Endodermal cell (in vitro differentiated cells): ENCODE data around the gene TNNT2. TPM values are rescaled to one million over a fixed set of nuclear protein-coding genes. Genes with fewer than 3 reads are reported as not detected.

Experiments used
- DNase-seq: peaks from one replicate; pipeline ENCODE4 v3.0.0-alpha.2; 2017
- H3K27ac ChIP-seq: 2 replicates; pipeline ENCODE4 v1.5.1; 2013; ENCODE audit warnings: mild to moderate bottlenecking, low read depth, low read length, moderate library complexity
- H3K27me3 ChIP-seq: 2 replicates; pipeline ENCODE4 v1.6.1; 2013; ENCODE audit warnings: mild to moderate bottlenecking, low read length, moderate library complexity; ENCODE audit not compliant: insufficient read depth, control insufficient read depth, poor library complexity, severe bottlenecking
- H3K36me3 ChIP-seq: 2 replicates; pipeline ENCODE4 v1.7.0; 2013; ENCODE audit warnings: mild to moderate bottlenecking, low read length, moderate library complexity; ENCODE audit not compliant: control insufficient read depth, insufficient read depth
- H3K4me1 ChIP-seq: one replicate; pipeline ENCODE4 v1.7.0; 2013; ENCODE audit warnings: low read length; ENCODE audit not compliant: control insufficient read depth, insufficient read depth
- H3K4me3 ChIP-seq: 2 replicates; pipeline ENCODE4 v1.5.1; 2013; ENCODE audit warnings: mild to moderate bottlenecking, low read length, moderate library complexity
- H3K9ac ChIP-seq: 2 replicates; pipeline ENCODE4 v1.6.1; 2013; ENCODE audit warnings: mild to moderate bottlenecking, low read length, moderate library complexity; ENCODE audit not compliant: poor library complexity, severe bottlenecking; ENCODE audit errors: extremely low read depth
- H3K9me3 ChIP-seq: 2 replicates; pipeline ENCODE4 v1.6.1; 2013; ENCODE audit warnings: mild to moderate bottlenecking, low read length, moderate library complexity; ENCODE audit not compliant: control insufficient read depth
- H3K27ac Mint-ChIP-seq: 2 replicates; pipeline ENCODE4 v1.8.0; 2020; ENCODE audit warnings: mixed read lengths
- H3K27me3 Mint-ChIP-seq: 2 replicates; pipeline ENCODE4 v1.8.0; 2021; ENCODE audit warnings: mild to moderate bottlenecking, mixed read lengths; ENCODE audit not compliant: insufficient read depth
- H3K36me3 Mint-ChIP-seq: 2 replicates; pipeline ENCODE4 v1.8.0; 2020; ENCODE audit warnings: low read depth, mixed read lengths
- H3K4me1 Mint-ChIP-seq: 2 replicates; pipeline ENCODE4 v1.8.0; 2020; ENCODE audit warnings: mixed read lengths
- H3K4me3 Mint-ChIP-seq: 2 replicates; pipeline ENCODE4 v1.8.0; 2020; ENCODE audit warnings: mild to moderate bottlenecking, moderate library complexity, mixed read lengths
- H3K9me3 Mint-ChIP-seq: 2 replicates; pipeline ENCODE4 v1.8.0; 2020; ENCODE audit warnings: mild to moderate bottlenecking, mixed read lengths
- WGBS, 2 experiments: methylation state at CpG; one replicate each; pipeline versions ENCODE4 v1.1.5 to v1.1.7; 2013; ENCODE audit warnings: missing lambda C conversion rate in 2 of 2, mixed read lengths in 1 of 2; ENCODE audit not compliant: insufficient coverage in 1 of 2, insufficient read length in 1 of 2; 5-methylcytosine and 5-hydroxymethylcytosine counted together
- total RNA-seq, 2 donors: library from RNA; stranded (reverse); fragmentation: NEBNext Ultra II Directional in 1 of 2; extraction: Animal tissue kit (Norgen Biotek cat#: 25700) in 1 of 2; gene quantifications; 2 replicates in 1 of 2; 3 replicates in 1 of 2; pipeline ENCODE4 v1.2.1, GENCODE V29; 2021
- TF ChIP-seq, protein P1 (sequence below): fragments of 200-600 bp; sonication (generic); conservative IDR thresholded peaks from 2 replicates; pipeline ENCODE4 v1.5.0; 2021; ENCODE audit warnings: antibody characterized with exemption, mild to moderate bottlenecking

TNNT2 gene
- total RNA-seq, 2 donors from 2014 or later = 0.35 to 0.88 TPM

GRCh38 chr1:201346337-201346939, 31.0 kb downstream of the TNNT2 start:
- Histone ChIP-seq H3K27ac (no peak overlapping the region), H3K4me1 (peaks cover 4% of the 10 kb centered on the region), H3K9me3 (peaks cover 9% of the 10 kb centered on the region), H3K4me3 (no peak overlapping the region), H3K27me3 (no peaks in the 10 kb centered on the region), H3K36me3 (no peaks in the 10 kb centered on the region), H3K9ac (no peak overlapping the region)
- Mint-ChIP-seq H3K4me3 (no peak overlapping the region), H3K9me3 (peaks cover under 1% of the 10 kb centered on the region), H3K27me3 (peaks cover 2% of the 10 kb centered on the region), H3K4me1 (peaks cover 1% of the 10 kb centered on the region), H3K36me3 (no peaks in the 10 kb centered on the region), H3K27ac (no peak overlapping the region)
- WGBS, 2 experiments = 70 to 76% methylated on average over 3 to 5 of the region's 5 CpGs
- peak; percentile 93 for DNase-seq
- TF ChIP-seq, protein P1, sequence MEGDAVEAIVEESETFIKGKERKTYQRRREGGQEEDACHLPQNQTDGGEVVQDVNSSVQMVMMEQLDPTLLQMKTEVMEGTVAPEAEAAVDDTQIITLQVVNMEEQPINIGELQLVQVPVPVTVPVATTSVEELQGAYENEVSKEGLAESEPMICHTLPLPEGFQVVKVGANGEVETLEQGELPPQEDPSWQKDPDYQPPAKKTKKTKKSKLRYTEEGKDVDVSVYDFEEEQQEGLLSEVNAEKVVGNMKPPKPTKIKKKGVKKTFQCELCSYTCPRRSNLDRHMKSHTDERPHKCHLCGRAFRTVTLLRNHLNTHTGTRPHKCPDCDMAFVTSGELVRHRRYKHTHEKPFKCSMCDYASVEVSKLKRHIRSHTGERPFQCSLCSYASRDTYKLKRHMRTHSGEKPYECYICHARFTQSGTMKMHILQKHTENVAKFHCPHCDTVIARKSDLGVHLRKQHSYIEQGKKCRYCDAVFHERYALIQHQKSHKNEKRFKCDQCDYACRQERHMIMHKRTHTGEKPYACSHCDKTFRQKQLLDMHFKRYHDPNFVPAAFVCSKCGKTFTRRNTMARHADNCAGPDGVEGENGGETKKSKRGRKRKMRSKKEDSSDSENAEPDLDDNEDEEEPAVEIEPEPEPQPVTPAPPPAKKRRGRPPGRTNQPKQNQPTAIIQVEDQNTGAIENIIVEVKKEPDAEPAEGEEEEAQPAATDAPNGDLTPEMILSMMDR = peak; percentile 84

GRCh38 chr1:201345081-201345355, 32.5 kb downstream of the TNNT2 start:
- 92 to 96% methylated on average over 4 to 5 of the region's 5 CpGs for WGBS, 2 experiments

DNA sequence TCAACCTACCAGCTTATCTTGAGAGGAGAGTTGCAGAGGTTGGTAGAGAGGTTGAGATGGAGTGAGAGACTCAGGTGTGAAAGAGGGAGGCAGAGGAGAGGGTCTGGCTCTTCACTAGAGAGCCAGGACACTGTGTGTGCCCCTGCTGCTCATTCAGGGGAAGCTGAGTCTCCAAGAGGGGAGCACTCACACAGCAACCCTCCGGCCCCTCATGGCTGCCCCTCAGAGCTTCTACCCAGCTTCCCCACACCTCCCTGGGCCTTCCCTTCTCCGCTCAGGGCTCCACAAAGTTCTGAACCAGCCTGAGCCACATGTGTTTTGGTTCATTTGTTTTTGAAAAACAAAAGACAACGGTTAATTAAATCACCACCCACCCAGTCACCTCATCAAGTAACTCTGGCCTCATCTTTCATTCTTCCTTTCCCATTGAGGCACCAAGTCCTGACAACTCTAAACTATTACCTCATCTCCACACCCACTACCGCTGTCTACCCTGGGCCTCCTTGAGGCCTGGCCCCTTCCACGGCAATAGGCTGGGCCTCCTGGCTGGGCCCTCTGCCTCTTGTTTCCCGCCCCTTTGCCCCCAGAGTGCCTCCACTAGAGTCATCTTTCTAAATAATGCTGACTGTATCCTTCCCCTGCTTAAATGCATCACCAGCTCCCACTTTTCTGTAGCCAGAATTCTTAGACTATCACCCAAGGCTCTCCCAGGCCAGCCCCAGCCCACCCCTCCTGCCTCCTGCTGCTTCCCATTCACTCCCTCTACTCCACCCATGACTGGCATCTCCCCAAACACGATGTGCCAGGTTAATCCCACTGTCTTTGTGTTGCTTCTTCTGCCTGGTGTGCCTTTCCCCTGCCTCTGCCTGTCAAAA, 33.0 kb downstream of the TNNT2 start:
- H3K27ac Mint-ChIP-seq = no peak overlapping the region
- TF ChIP-seq, protein P1 = no peak

More at GRCh38 chr1:201345081-201345355, 32.5 kb downstream of the TNNT2 start:
- H3K9me3 Mint-ChIP-seq = peaks cover 4% of the 10 kb centered on the region
- H3K36me3 Mint-ChIP-seq = no peaks in the 10 kb centered on the region
- peaks cover 2% of the 10 kb centered on the region for H3K27me3 Mint-ChIP-seq
- no peak overlapping the region for H3K4me3 Mint-ChIP-seq
- Histone ChIP-seq H3K4me3 (no peak overlapping the region), H3K9ac (no peak overlapping the region), H3K4me1 (peaks cover 4% of the 10 kb centered on the region), H3K27ac (no peak overlapping the region), H3K36me3 (no peaks in the 10 kb centered on the region), H3K9me3 (peaks cover 14% of the 10 kb centered on the region), H3K27me3 (no peaks in the 10 kb centered on the region)
- TF ChIP-seq, protein P1 = no peak
- peaks cover 1% of the 10 kb centered on the region for H3K4me1 Mint-ChIP-seq
- DNase-seq = no peak
- H3K27ac Mint-ChIP-seq = no peak overlapping the region

More for the DNA sequence above, 33.0 kb downstream of the TNNT2 start:
- H3K36me3 Mint-ChIP-seq = no peaks in the 10 kb centered on the region
- peaks cover 14% of the 10 kb centered on the region for H3K9me3 ChIP-seq
- no peak overlapping the region for H3K4me3 ChIP-seq
- no peaks in the 10 kb centered on the region for H3K27me3 ChIP-seq
- H3K27ac ChIP-seq = no peak overlapping the region
- peaks cover 4% of the 10 kb centered on the region for H3K9me3 Mint-ChIP-seq
- peaks cover 2% of the 10 kb centered on the region for H3K27me3 Mint-ChIP-seq
- no peak overlapping the region for H3K9ac ChIP-seq
- no peak overlapping the region for H3K4me3 Mint-ChIP-seq
- no peak for DNase-seq
- H3K4me1 Mint-ChIP-seq = peaks cover 1% of the 10 kb centered on the region
- peaks cover 4% of the 10 kb centered on the region for H3K4me1 ChIP-seq
- H3K36me3 ChIP-seq = no peaks in the 10 kb centered on the region
- WGBS, 2 experiments = 88 to 93% methylated on average over 4 to 7 of the region's 7 CpGs
